ENCODE data around the gene ESYT3. TPM values are rescaled to one million over a fixed set of nuclear protein-coding genes. Genes with fewer than 3 reads are reported as not detected.

Gene ESYT3
- total RNA-seq, 1 donor = 0.72 TPM

DNA sequence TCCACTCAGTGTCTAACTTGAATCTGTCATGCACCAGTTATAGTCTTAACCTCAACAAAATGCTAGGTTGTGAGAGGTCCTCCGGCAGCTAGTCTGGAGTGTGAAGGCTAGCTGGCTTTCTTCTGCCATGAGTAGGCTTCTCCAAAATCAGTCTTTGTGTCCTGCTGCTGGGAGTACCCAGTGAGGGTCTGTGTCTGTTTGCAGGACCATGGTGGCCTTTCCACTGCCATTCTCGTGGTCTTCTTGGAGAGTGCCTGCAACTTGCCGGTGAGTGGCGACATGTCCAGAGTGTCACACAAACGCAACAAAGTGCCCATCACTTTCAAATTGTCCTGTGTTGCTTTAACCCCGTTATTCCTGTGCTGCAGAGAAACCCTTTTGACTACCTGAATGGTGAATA, 34.0 kb downstream of the ESYT3 start:
- H3K27ac ChIP-seq (ENCODE audit: low read depth, low read length) = no peak overlapping the region
- no peak overlapping the region for H3K4me3 ChIP-seq (ENCODE audit: insufficient read depth, low read length)
- H3K27me3 ChIP-seq (ENCODE audit: insufficient read depth, low read length) = no peaks in the 10 kb centered on the region
- no peak overlapping the region for H2AFZ ChIP-seq (ENCODE audit: low read length)
- H3K4me2 ChIP-seq (ENCODE audit: insufficient read depth, low read length) = no peak overlapping the region
- no peaks in the 10 kb centered on the region for H3K36me3 ChIP-seq (ENCODE audit: insufficient read depth, low read length)
- TF ChIP-seq CTCF (IDR thresholded peaks at IDR 0.05; ENCODE audit: extremely low read depth, low read depth, low read length) = no peak
- no peak for DNase-seq (ENCODE audit: insufficient read length, low spot score, missing footprints)
- peaks cover 12% of the 10 kb centered on the region for H3K4me1 ChIP-seq (ENCODE audit: insufficient read depth, low read length)
- H3K79me2 ChIP-seq (ENCODE audit: insufficient read depth, low read length) = no peaks in the 10 kb centered on the region
- H3K9me3 ChIP-seq (ENCODE audit: low read depth, low read length) = no peaks in the 10 kb centered on the region
- H4K20me1 ChIP-seq (ENCODE audit: insufficient read depth, low read length) = no peaks in the 10 kb centered on the region

DNA sequence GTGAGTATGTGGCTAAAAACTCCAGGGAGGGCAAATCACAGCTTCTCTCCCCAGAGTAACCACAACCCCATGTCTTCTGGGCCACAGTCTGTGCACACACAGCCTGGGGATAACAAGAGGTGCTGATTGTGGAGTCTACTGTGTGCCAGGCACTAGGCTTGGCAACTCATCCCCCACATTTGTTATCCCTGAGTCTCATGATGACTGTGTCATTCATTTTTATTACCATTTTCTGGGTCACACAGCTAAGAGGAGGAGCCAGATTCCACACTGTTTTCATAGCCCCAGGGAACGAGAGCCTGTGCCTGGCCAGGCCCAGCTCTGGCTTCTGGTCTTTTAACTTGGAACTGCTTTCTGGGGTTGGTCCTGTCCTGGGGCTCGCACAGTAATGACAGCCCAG, 34.5 kb downstream of the ESYT3 start:
- Histone ChIP-seq H3K9me3 (ENCODE audit: low read depth, low read length) (no peaks in the 10 kb centered on the region), H3K4me2 (ENCODE audit: insufficient read depth, low read length) (no peak overlapping the region), H4K20me1 (ENCODE audit: insufficient read depth, low read length) (no peaks in the 10 kb centered on the region), H3K4me3 (ENCODE audit: insufficient read depth, low read length) (no peak overlapping the region), H2AFZ (ENCODE audit: low read length) (peak overlapping the region; percentile 60), H3K4me1 (ENCODE audit: insufficient read depth, low read length) (peaks cover 12% of the 10 kb centered on the region), H3K27ac (ENCODE audit: low read depth, low read length) (peak overlapping the region; percentile 33), H3K27me3 (ENCODE audit: insufficient read depth, low read length) (no peaks in the 10 kb centered on the region), H3K36me3 (ENCODE audit: insufficient read depth, low read length) (no peaks in the 10 kb centered on the region), H3K79me2 (ENCODE audit: insufficient read depth, low read length) (no peaks in the 10 kb centered on the region)
- peak; percentile 88 for DNase-seq (ENCODE audit: insufficient read length, low spot score, missing footprints)
- no peak for TF ChIP-seq CTCF (IDR thresholded peaks at IDR 0.05; ENCODE audit: extremely low read depth, low read depth, low read length)

GRCh38 chr3:138469874-138470273, 35.5 kb downstream of the ESYT3 start:
- Histone ChIP-seq H3K79me2 (ENCODE audit: insufficient read depth, low read length) (no peaks in the 10 kb centered on the region), H3K4me3 (ENCODE audit: insufficient read depth, low read length) (no peak overlapping the region), H3K27ac (ENCODE audit: low read depth, low read length) (no peak overlapping the region), H3K27me3 (ENCODE audit: insufficient read depth, low read length) (no peaks in the 10 kb centered on the region), H2AFZ (ENCODE audit: low read length) (no peak overlapping the region), H3K4me1 (ENCODE audit: insufficient read depth, low read length) (peaks cover 12% of the 10 kb centered on the region), H3K9me3 (ENCODE audit: low read depth, low read length) (no peaks in the 10 kb centered on the region), H3K4me2 (ENCODE audit: insufficient read depth, low read length) (no peak overlapping the region), H3K36me3 (ENCODE audit: insufficient read depth, low read length) (no peaks in the 10 kb centered on the region), H4K20me1 (ENCODE audit: insufficient read depth, low read length) (no peaks in the 10 kb centered on the region)
- DNase-seq (ENCODE audit: insufficient read length, low spot score, missing footprints) = no peak
- no peak for TF ChIP-seq CTCF (IDR thresholded peaks at IDR 0.05; ENCODE audit: extremely low read depth, low read depth, low read length)

DNA sequence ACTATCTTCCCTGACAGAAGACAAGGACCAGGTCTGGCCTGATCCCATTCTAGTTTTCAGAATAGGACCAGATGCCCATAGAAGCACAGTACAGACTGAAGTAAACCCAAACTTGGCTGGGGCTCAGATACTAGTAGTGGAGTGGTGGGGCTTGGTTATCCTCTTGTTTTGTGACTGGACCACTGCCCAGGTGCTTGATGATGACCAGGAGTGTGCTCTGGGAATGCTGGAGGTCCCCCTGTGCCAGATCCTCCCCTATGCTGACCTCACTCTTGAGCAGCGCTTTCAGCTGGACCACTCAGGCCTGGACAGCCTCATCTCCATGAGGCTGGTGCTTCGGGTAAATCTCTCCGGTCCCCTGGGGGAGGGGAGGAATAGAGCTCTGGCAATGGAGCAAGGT, 36.3 kb downstream of the ESYT3 start:
- no peaks in the 10 kb centered on the region for H4K20me1 ChIP-seq (ENCODE audit: insufficient read depth, low read length)
- H3K36me3 ChIP-seq (ENCODE audit: insufficient read depth, low read length) = no peaks in the 10 kb centered on the region
- no peaks in the 10 kb centered on the region for H3K9me3 ChIP-seq (ENCODE audit: low read depth, low read length)
- H3K4me2 ChIP-seq (ENCODE audit: insufficient read depth, low read length) = no peak overlapping the region
- H2AFZ ChIP-seq (ENCODE audit: low read length) = no peak overlapping the region
- peaks cover 12% of the 10 kb centered on the region for H3K4me1 ChIP-seq (ENCODE audit: insufficient read depth, low read length)
- no peaks in the 10 kb centered on the region for H3K27me3 ChIP-seq (ENCODE audit: insufficient read depth, low read length)
- no peak overlapping the region for H3K4me3 ChIP-seq (ENCODE audit: insufficient read depth, low read length)
- H3K79me2 ChIP-seq (ENCODE audit: insufficient read depth, low read length) = no peaks in the 10 kb centered on the region
- TF ChIP-seq CTCF (IDR thresholded peaks at IDR 0.05; ENCODE audit: extremely low read depth, low read depth, low read length) = no peak
- no peak overlapping the region for H3K27ac ChIP-seq (ENCODE audit: low read depth, low read length)
- no peak for DNase-seq (ENCODE audit: insufficient read length, low spot score, missing footprints)

Measured in osteoblast (primary cell).